K562 (cell line): Measurements from ENCODE around the gene COMTD1. TPM values are rescaled to one million over a fixed set of nuclear protein-coding genes. Genes with fewer than 3 reads are reported as not detected.

Experiments
- CBX3 ChIP-seq, 2 experiments: IDR thresholded peaks; 1 replicate in 1 of 2; 2 replicates in 1 of 2; pipeline ENCODE4 v1.6.1; 2012; ENCODE audit warnings: inconsistent platforms in 2 of 2, low read length in 2 of 2, borderline replicate concordance in 1 of 2, control low read depth in 1 of 2
- E2F5 ChIP-seq: sonication (generic); formaldehyde crosslinking; IDR thresholded peaks from 2 replicates; pipeline ENCODE4 v1.8.0; 2022; ENCODE audit warnings: mild to moderate bottlenecking, missing genetic modification reagents
- FOXJ2 ChIP-seq: fragments of 200-800 bp; sonication (Bioruptor generic); IDR thresholded peaks from 2 replicates; pipeline ENCODE4 v1.6.1; 2016; ENCODE audit warnings: missing genetic modification characterization, missing compliant biosample characterization
- HSF4 ChIP-seq: fragments of 250-450 bp; sonication (Bioruptor Pico); IDR thresholded peaks from 2 replicates; pipeline ENCODE4 v2.1.2; 2022; ENCODE audit warnings: mild to moderate bottlenecking, moderate library complexity, borderline replicate concordance
- MBD1 ChIP-seq: fragments of 250-450 bp; sonication (Bioruptor Pico); IDR thresholded peaks from 2 replicates; pipeline ENCODE4 v1.8.0; 2022; ENCODE audit warnings: inconsistent platforms
- MXD1 ChIP-seq: fragments of 250-450 bp; sonication (Bioruptor Pico); IDR thresholded peaks from 2 replicates; pipeline ENCODE4 v1.8.0; 2021; ENCODE audit warnings: borderline replicate concordance, mild to moderate bottlenecking, moderate library complexity; ENCODE audit not compliant: poor library complexity, severe bottlenecking
- POLR2AphosphoS5 ChIP-seq: IDR thresholded peaks from 2 replicates; pipeline ENCODE4 v1.6.1; 2011; ENCODE audit warnings: mild to moderate bottlenecking, low read depth, low read length, moderate library complexity; ENCODE audit not compliant: control insufficient read depth, insufficient read depth
- POLR3G ChIP-seq: IDR thresholded peaks from 2 replicates; pipeline ENCODE4 v1.6.1; 2011; ENCODE audit not compliant: insufficient read length, insufficient replicate concordance; ENCODE audit errors: extremely low read depth
- RB1 ChIP-seq: fragments of 450-650 bp; IDR thresholded peaks from 2 replicates; pipeline ENCODE4 v1.6.1; 2017; ENCODE audit warnings: low read depth, mild to moderate bottlenecking
- SIRT6 ChIP-seq: IDR thresholded peaks from one replicate; pipeline ENCODE4 v1.6.1; 2012; ENCODE audit warnings: low read depth, mild to moderate bottlenecking, control low read depth, inconsistent platforms, low read length, moderate library complexity
- SMAD3 ChIP-seq: fragments of 450-650 bp; formaldehyde crosslinking; conservative IDR thresholded peaks from 2 replicates; pipeline ENCODE4 v1.4.0; 2020; ENCODE audit warnings: mild to moderate bottlenecking
- SNRNP70 ChIP-seq: fragments of 200-400 bp; formaldehyde crosslinking; optimal IDR thresholded peaks from 2 replicates; pipeline ENCODE3; 2017; ENCODE audit warnings: low read depth, low read length
- TAF7 ChIP-seq: fragments of 450-650 bp; IDR thresholded peaks from 2 replicates; pipeline ENCODE4 v1.6.1; 2016; ENCODE audit warnings: missing genetic modification characterization, missing compliant biosample characterization
- ZBTB11 ChIP-seq, 3 experiments: fragments of 200-800 bp in 1 of 3; fragments of 250-450 bp in 1 of 3; fragments of 450-650 bp in 1 of 3; sonication (Bioruptor Pico) in 1 of 3; sonication (Bioruptor generic) in 1 of 3; formaldehyde crosslinking in 1 of 3; IDR thresholded peaks; 2 replicates each; pipeline versions ENCODE4 v1.6.1 to v1.8.0; 2016 to 2022; ENCODE audit warnings: mild to moderate bottlenecking in 2 of 3, missing genetic modification characterization in 2 of 3, missing compliant biosample characterization in 1 of 3, moderate library complexity in 1 of 3
- ZBTB12 ChIP-seq: fragments of 250-450 bp; sonication (Bioruptor Pico); IDR thresholded peaks from 2 replicates; pipeline ENCODE4 v1.4.0; 2020
- ZNF217 ChIP-seq: sonication (generic); formaldehyde crosslinking; IDR thresholded peaks from 2 replicates; pipeline ENCODE4 v1.8.0; 2022; ENCODE audit warnings: mild to moderate bottlenecking, missing genetic modification reagents
- ZNF41 ChIP-seq: fragments of 250-450 bp; sonication (Bioruptor Pico); conservative IDR thresholded peaks from 2 replicates; pipeline ENCODE4 v1.4.0; 2020; ENCODE audit warnings: mild to moderate bottlenecking
- ZNF584 ChIP-seq: fragments of 200-800 bp; sonication (Bioruptor generic); IDR thresholded peaks from 2 replicates; pipeline ENCODE4 v1.6.1; 2016; ENCODE audit warnings: low read depth, mild to moderate bottlenecking, missing genetic modification characterization, missing compliant biosample characterization
- polyA plus RNA-seq, 8 experiments: library from polyadenylated mRNA; depleted of rRNA in 4 of 8; stranded (reverse) in 5 of 8; unstranded in 3 of 8; fragments of >200 nt; fragmentation: Nextera tagmentation in 2 of 8; fragmentation: Illumina TruSeq in 1 of 8; extraction: Ambion mirVana in 2 of 8; extraction: Trizol in 1 of 8; gene quantifications; 2 replicates each; pipeline versions ENCODE4 v1.2.1 to v1.2.3, GENCODE V29; 2011 to 2014; ENCODE audit warnings: inconsistent platforms in 1 of 8, missing spikeins in 1 of 8
- total RNA-seq, 7 experiments: library from RNA; depleted of rRNA in 6 of 7; stranded (reverse); fragments of >200 nt in 6 of 7; fragmentation: Illumina TruSeq in 2 of 7; extraction: Trizol in 2 of 7; gene quantifications; 2 replicates each; pipeline versions ENCODE4 v1.2.1 to v1.2.3, GENCODE V29; 2011 to 2021; ENCODE audit warnings: low replicate concordance in 1 of 7

Gene COMTD1
- total and polyA plus RNA-seq, 9 of the 15 experiments (the other 6 are each of a cell fraction or from before 2014, with no cell fraction given), result 0.41 to 112 (median 13.7) TPM

- TF ChIP-seq ZNF584 (peak; percentile 97), ZBTB11 (CRISPR knock-in tag; IDR thresholded peaks at IDR 0.05) (peak in 1 of 3 experiments; percentile 80; a peak in 2 of 6 replicates), SMAD3 (CRISPR knock-in tag) (peak; percentile 94), MBD1 (0 out of 2 replicates have a peak, but pooled peaks have one; percentile 57), ZNF217 (CRISPR knock-in tag) (no peak), ZBTB12 (CRISPR knock-in tag) (peak; percentile 61; the same call in 1 of the 2 replicates), SIRT6 (no peak), E2F5 (no peak), FOXJ2 (tag) (peak; percentile 36; the same call in 1 of the 2 replicates), TAF7 (tag) (no peak), HSF4 (CRISPR knock-in tag) (peak; percentile 84; the same call in 1 of the 2 replicates), MXD1 (CRISPR knock-in tag) (peak; percentile 13), POLR2AphosphoS5 (no peak), ZNF41 (CRISPR knock-in tag) (peak; percentile 89), CBX3 (IDR thresholded peaks at IDR 0.05; ENCODE audit: borderline replicate concordance in 1 of 2, low read length in 2 of 2) (peak in 1 of 2 experiments; percentile 24; a peak in 1 of 3 replicates), POLR3G (no peak), RB1 (no peak), SNRNP70 (no peak)
Observed at GRCh38 chr10:75209086-75209920, 26.5 kb downstream of the COMTD1 start (continued).
